Panc1 (cell line): ENCODE measurements around the gene CNOT6L. TPM values are rescaled to one million over a fixed set of nuclear protein-coding genes. Genes with fewer than 3 reads are reported as not detected.

Experiments used
- ATAC-seq: fragments of 200-7000 bp; cut with Tn5 transposase; 2 replicates; pipeline ENCODE4 v1.9.1; 2020; ENCODE audit warnings: mild to moderate bottlenecking, moderate library complexity
- BruUV-seq: library from RNA; stranded (reverse); fragments of 400-500 nt; replicated peaks from 2 replicates; lab custom pipeline; 2021; lab: Mats Ljungman, UMichigan
- CTCF ChIA-PET: fragments of 300-600 bp; sonication (Branson Sonifier 250); formaldehyde crosslinking; loops from one replicate; lab custom pipeline; 2022; ENCODE audit warnings: antibody characterized with exemption; lab: Charles Lee
- POLR2A ChIA-PET: fragments of 300-600 bp; sonication (Branson Sonifier 250); formaldehyde crosslinking; loops from one replicate; lab custom pipeline; 2022; ENCODE audit warnings: antibody characterized with exemption; lab: Charles Lee
- DNase-seq: peaks from one replicate; pipeline ENCODE4 v3.0.0-alpha.2; 2010; ENCODE audit warnings: low read depth, low spot score
- H3K27ac ChIP-seq: 2 replicates; pipeline ENCODE4 v1.5.1; 2011; ENCODE audit warnings: mild to moderate bottlenecking, low read length, inconsistent platforms
- H3K27me3 ChIP-seq: fragments of 200-500 bp; sonication (Bioruptor generic); 2 replicates; pipeline ENCODE4 v1.6.0; 2014; ENCODE audit warnings: low read length, inconsistent platforms; ENCODE audit not compliant: control insufficient read depth, insufficient read depth
- H3K36me3 ChIP-seq: fragments of 200-500 bp; sonication (Bioruptor generic); 2 replicates; pipeline ENCODE4 v1.5.1; 2014; ENCODE audit warnings: inconsistent platforms, mild to moderate bottlenecking, low read length, moderate library complexity; ENCODE audit not compliant: control insufficient read depth, insufficient read depth
- H3K4me1 ChIP-seq: 2 replicates; pipeline ENCODE4 v1.5.1; 2011; ENCODE audit warnings: inconsistent platforms, mild to moderate bottlenecking, low read length, moderate library complexity; ENCODE audit not compliant: control insufficient read depth, insufficient read depth
- H3K4me3 ChIP-seq, 2 experiments: 2 replicates each; pipeline ENCODE4 v1.5.1; 2011 to 2012; ENCODE audit warnings: low read depth in 2 of 2, low read length in 2 of 2, mild to moderate bottlenecking in 2 of 2, inconsistent platforms in 1 of 2, moderate library complexity in 1 of 2
- H3K9me3 ChIP-seq: fragments of 200-500 bp; sonication (Bioruptor generic); 2 replicates; pipeline ENCODE4 v1.5.1; 2014; ENCODE audit warnings: low read depth, mild to moderate bottlenecking, inconsistent platforms, low read length, moderate library complexity; ENCODE audit not compliant: control insufficient read depth, insufficient read depth
- CTCF ChIP-seq: fragments of 450-650 bp; IDR thresholded peaks from 2 replicates; pipeline ENCODE4 v1.5.1; 2017; ENCODE audit warnings: mild to moderate bottlenecking
- POLR2AphosphoS5 ChIP-seq: IDR thresholded peaks from 2 replicates; pipeline ENCODE4 v1.6.1; 2012; ENCODE audit warnings: mild to moderate bottlenecking, low read depth, low read length, moderate library complexity
- REST ChIP-seq, 2 experiments: IDR thresholded peaks; 2 replicates each; pipeline ENCODE4 v1.6.1; 2011 to 2012; ENCODE audit warnings: low read depth in 2 of 2, control low read depth in 1 of 2, low read length in 1 of 2, mild to moderate bottlenecking in 1 of 2, moderate library complexity in 1 of 2; ENCODE audit not compliant: insufficient read depth in 1 of 2
- SIN3A ChIP-seq: IDR thresholded peaks from 2 replicates; pipeline ENCODE4 v1.6.1; 2012; ENCODE audit warnings: low read depth, mild to moderate bottlenecking, low read length, moderate library complexity, borderline replicate concordance; ENCODE audit not compliant: insufficient read depth
- TCF7L2 ChIP-seq: IDR thresholded peaks from 2 replicates; pipeline ENCODE4 v1.6.1; 2011; ENCODE audit warnings: mild to moderate bottlenecking, low read depth, low read length, inconsistent platforms
- in situ Hi-C: cut with HindIII; loops from 2 replicates; pipeline ENCODE4 v1.10.0; 2016; ENCODE audit warnings: low sequenced_read_pairs, low pct_unique_long_range_greater_than_20kb
- intact Hi-C: fragments of 100-400 bp; cut with micrococcal nuclease; formaldehyde crosslinking; loops from one replicate; pipeline ENCODE4 v1.10.0; 2022; ENCODE audit not compliant: unreplicated experiment
- total RNA-seq: library from RNA; stranded (reverse); gene quantifications from one replicate; pipeline ENCODE4 v1.2.1, GENCODE V29; 2021; ENCODE audit not compliant: unreplicated experiment

Gene CNOT6L
- total RNA-seq, 1 experiment from 2014 or later: 18.3 TPM

GRCh38 chr4:77800483-77801259 is 18.5 kb downstream of the CNOT6L start:
- TF ChIP-seq TCF7L2 (no peak), CTCF (no peak), SIN3A (no peak), POLR2AphosphoS5 (no peak), REST (IDR thresholded peaks at IDR 0.05; ENCODE audit: insufficient read depth in 1 of 2, low read depth in 2 of 2, low read length in 1 of 2) (no peak)
- POLR2A ChIA-PET: no interaction called here
- Histone ChIP-seq H3K9me3 (no peaks in the 10 kb centered on the region), H3K4me1 (no peaks in the 10 kb centered on the region), H3K36me3 (no peaks in the 10 kb centered on the region), H3K4me3 (no peak overlapping the region), H3K27me3 (no peaks in the 10 kb centered on the region), H3K27ac (no peak overlapping the region)
- in situ Hi-C loops (no loop called here), intact Hi-C loops (no loop called here)
- CTCF ChIA-PET: no interaction called here
- BruUV-seq: no TSS peak
- ATAC-seq: no peak
- no peak for DNase-seq

- no peak overlapping the region for H3K4me3 ChIP-seq
- TF ChIP-seq REST (IDR thresholded peaks at IDR 0.05; ENCODE audit: insufficient read depth in 1 of 2, low read depth in 2 of 2, low read length in 1 of 2) (no peak), CTCF (no peak), SIN3A (no peak), POLR2AphosphoS5 (no peak), TCF7L2 (no peak)
- POLR2A ChIA-PET: no interaction called here
- H3K36me3 ChIP-seq: no peaks in the 10 kb centered on the region
- in situ Hi-C loops: no loop called here
- no peaks in the 10 kb centered on the region for H3K9me3 ChIP-seq
- H3K27ac ChIP-seq: no peak overlapping the region
- ATAC-seq (no peak), DNase-seq (no peak)
- intact Hi-C loops: no loop called here
- H3K27me3 ChIP-seq: no peaks in the 10 kb centered on the region
- CTCF ChIA-PET: no interaction called here
- no peaks in the 10 kb centered on the region for H3K4me1 ChIP-seq
- no TSS peak for BruUV-seq
These were observed 19.1 kb downstream of the CNOT6L start for GRCh38 chr4:77800077-77800476.
